Fibroblast of pulmonary artery (primary cell): ENCODE results near the gene EFCAB10.
A peak's percentile ranks its signal among the peaks of the same experiment; 100 is the strongest.

ENCODE experiments used
- DNase-seq: peaks from one replicate; pipeline ENCODE4 v3.0.0-alpha.2; 2010; ENCODE audit warnings: low read depth
- H3K4me3 ChIP-seq: replicated peaks from 2 replicates; pipeline ENCODE4 v1.5.1; 2011; ENCODE audit warnings: low read depth, mild to moderate bottlenecking, control low read depth, low read length, moderate library complexity
- TF ChIP-seq, protein P1 (sequence below): IDR thresholded peaks from 2 replicates; pipeline ENCODE4 v1.5.1; 2011; ENCODE audit warnings: mild to moderate bottlenecking, control low read depth, low read length, inconsistent platforms; ENCODE audit errors: missing control alignments

EFCAB10 gene, protein sequence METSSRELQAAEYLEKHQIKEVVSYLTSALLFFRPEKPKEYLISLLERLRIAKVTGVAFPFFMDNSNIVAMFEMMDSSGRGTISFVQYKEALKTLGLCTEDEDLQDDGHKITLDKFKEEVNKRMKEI

GRCh38 chr7:105581066-105581811 is at the start of gene EFCAB10:
TSS of gene EFCAB10 (minus strand) at chr7:105581493. CDS start at chr7:105581463, 30 bp downstream.
- TF ChIP-seq, protein P1, sequence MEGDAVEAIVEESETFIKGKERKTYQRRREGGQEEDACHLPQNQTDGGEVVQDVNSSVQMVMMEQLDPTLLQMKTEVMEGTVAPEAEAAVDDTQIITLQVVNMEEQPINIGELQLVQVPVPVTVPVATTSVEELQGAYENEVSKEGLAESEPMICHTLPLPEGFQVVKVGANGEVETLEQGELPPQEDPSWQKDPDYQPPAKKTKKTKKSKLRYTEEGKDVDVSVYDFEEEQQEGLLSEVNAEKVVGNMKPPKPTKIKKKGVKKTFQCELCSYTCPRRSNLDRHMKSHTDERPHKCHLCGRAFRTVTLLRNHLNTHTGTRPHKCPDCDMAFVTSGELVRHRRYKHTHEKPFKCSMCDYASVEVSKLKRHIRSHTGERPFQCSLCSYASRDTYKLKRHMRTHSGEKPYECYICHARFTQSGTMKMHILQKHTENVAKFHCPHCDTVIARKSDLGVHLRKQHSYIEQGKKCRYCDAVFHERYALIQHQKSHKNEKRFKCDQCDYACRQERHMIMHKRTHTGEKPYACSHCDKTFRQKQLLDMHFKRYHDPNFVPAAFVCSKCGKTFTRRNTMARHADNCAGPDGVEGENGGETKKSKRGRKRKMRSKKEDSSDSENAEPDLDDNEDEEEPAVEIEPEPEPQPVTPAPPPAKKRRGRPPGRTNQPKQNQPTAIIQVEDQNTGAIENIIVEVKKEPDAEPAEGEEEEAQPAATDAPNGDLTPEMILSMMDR, result no peak
- peak within 1 kb of the TSS; percentile 48 for H3K4me3 ChIP-seq
- DNase-seq, result peak; percentile 54

GRCh38 chr7:105625986-105626385 is 44.7 kb upstream of the EFCAB10 start:
- TF ChIP-seq, protein P1, result no peak
- H3K4me3 ChIP-seq, result no peak overlapping the region

DNA sequence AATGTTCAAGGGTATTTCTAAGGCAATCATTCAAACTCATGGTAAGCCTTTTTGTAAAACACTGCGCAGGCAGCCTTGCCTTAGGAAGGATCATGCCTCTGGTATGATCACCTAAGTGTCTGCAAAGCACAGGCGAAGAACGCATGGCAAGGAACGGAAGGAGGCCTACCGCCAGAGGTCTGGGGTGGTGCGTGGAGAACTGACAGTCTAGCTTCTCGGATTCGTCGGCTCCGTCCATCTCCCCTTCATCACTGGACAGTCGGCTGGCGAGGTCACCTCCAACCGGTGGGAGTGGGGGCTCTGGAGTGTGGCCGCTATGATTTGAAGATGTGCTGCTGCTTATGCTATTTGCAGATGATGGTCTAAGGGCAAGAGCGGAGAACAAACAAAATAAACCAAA is 42.6 kb upstream of the EFCAB10 start:
- H3K4me3 ChIP-seq, result no peak overlapping the region
- DNase-seq, result no peak
- TF ChIP-seq, protein P1, result no peak

More at GRCh38 chr7:105625986-105626385, 44.7 kb upstream of the EFCAB10 start:
- no peak for DNase-seq

- TF ChIP-seq, protein P1, result no peak
- H3K4me3 ChIP-seq, result no peak overlapping the region
- no peak for DNase-seq
Measured at GRCh38 chr7:105623378-105623777, 42.1 kb upstream of the EFCAB10 start.

DNA sequence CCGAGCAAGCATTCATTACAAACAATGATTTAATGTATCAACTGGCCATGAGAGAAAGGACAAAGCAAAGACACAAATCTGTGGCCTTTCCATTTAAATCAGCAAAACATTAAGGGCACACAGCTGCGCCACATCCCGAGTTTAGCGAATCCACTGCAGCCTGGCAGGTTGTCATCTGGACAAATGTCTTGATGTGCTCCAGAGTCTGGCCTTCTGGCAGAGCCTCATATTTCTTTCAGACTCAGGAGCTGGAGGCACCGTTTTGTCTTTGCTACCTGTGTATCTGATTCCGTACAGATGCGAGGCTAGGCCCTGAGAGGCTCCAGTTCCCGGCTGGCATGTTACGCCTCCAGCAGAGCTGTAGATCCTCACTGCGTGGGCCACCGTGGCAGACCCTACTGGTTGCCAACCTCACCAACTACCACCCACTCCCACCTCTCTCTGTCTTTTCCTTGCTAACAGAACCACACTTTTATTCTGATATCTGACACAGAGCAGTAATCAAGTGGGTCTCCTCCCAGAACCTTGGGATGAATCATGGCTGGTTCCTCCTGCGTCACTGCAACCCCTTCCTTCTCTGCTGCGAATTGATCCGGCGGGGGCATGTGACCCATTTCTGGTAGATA is 40.9 kb upstream of the EFCAB10 start:
- DNase-seq, result no peak

DNA sequence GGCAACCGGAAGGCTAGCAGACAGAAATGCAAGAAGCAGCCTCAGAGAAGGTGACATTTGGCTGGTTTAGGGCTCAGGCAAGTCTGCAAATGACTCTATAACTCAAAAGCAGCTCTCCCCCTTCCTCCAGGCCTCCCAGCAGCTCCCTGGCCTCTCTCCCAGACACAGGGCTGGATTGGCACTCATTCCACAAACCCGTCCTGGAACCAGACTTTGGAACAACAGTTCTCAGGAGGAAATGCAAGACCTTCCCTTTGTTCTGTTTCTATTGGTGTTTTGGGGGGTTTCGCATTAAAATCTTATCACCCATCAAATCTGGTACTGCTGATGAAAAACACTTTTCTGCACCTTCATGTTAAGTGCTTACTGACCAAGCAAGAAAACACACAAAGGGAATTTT is 40.3 kb upstream of the EFCAB10 start:
- peak; percentile 54 for DNase-seq
- TF ChIP-seq, protein P1, result no peak

More for the DNA sequence above, 40.9 kb upstream of the EFCAB10 start:
- H3K4me3 ChIP-seq, result no peak overlapping the region
- TF ChIP-seq, protein P1, result no peak

More for the DNA sequence above, 40.3 kb upstream of the EFCAB10 start:
- H3K4me3 ChIP-seq, result no peak overlapping the region
